Activated B cell treated with CpG ODN at 0.5 μM for 24 hours (primary cell): Measurements from ENCODE around the gene CDYL. TPM values are rescaled to one million over a fixed set of nuclear protein-coding genes. Genes with fewer than 3 reads are reported as not detected.
A peak's percentile ranks its signal among the peaks of the same experiment; 100 is the strongest.

Experiments used
- ATAC-seq: fragments of 200-7000 bp; cut with Tn5 transposase; one replicate; pipeline ENCODE4 v1.10.0; 2021; ENCODE audit warnings: low read depth, mild to moderate bottlenecking, moderate library complexity
- CTCF ChIA-PET: fragments of 350-600 bp; sonication (Branson Sonifier 250); formaldehyde crosslinking; loops from one replicate; lab custom pipeline; 2021; ENCODE audit warnings: antibody characterized with exemption; lab: Charles Lee
- POLR2A ChIA-PET: fragments of 350-600 bp; sonication (Branson Sonifier 250); formaldehyde crosslinking; loops from one replicate; lab custom pipeline; 2021; ENCODE audit warnings: antibody characterized with exemption; lab: Charles Lee
- DNase-seq: peaks from one replicate; pipeline ENCODE4 v3.0.0; 2022
- H3K27ac Mint-ChIP-seq: one replicate; pipeline ENCODE4 v1.8.0; 2020; ENCODE audit warnings: mixed read lengths
- H3K27me3 Mint-ChIP-seq: one replicate; pipeline ENCODE4 v1.8.0; 2021; ENCODE audit warnings: mixed read lengths
- H3K36me3 Mint-ChIP-seq: one replicate; pipeline ENCODE4 v1.8.0; 2021; ENCODE audit warnings: low read depth, mixed read lengths
- H3K4me1 Mint-ChIP-seq: one replicate; pipeline ENCODE4 v1.8.0; 2021; ENCODE audit warnings: mixed read lengths
- H3K4me3 Mint-ChIP-seq: one replicate; pipeline ENCODE4 v1.8.0; 2020; ENCODE audit warnings: mild to moderate bottlenecking, mixed read lengths
- H3K9me3 Mint-ChIP-seq: one replicate; pipeline ENCODE4 v1.8.0; 2020; ENCODE audit warnings: mixed read lengths
- intact Hi-C: fragments of 100-400 bp; cut with micrococcal nuclease; formaldehyde crosslinking; loops from one replicate; pipeline ENCODE4 v1.15.1; 2024
- total RNA-seq: library from RNA; stranded (reverse); gene quantifications from 2 replicates; pipeline ENCODE4 v1.2.3, GENCODE V29; 2022
- TF ChIP-seq, protein P1 (sequence below): fragments of 200-600 bp; IDR thresholded peaks from one replicate; pipeline ENCODE4 v1.8.0; 2022; ENCODE audit warnings: antibody characterized with exemption, mild to moderate bottlenecking

CDYL gene
- total RNA-seq, 1 donor from 2014 or later, result 47.5 TPM

DNA sequence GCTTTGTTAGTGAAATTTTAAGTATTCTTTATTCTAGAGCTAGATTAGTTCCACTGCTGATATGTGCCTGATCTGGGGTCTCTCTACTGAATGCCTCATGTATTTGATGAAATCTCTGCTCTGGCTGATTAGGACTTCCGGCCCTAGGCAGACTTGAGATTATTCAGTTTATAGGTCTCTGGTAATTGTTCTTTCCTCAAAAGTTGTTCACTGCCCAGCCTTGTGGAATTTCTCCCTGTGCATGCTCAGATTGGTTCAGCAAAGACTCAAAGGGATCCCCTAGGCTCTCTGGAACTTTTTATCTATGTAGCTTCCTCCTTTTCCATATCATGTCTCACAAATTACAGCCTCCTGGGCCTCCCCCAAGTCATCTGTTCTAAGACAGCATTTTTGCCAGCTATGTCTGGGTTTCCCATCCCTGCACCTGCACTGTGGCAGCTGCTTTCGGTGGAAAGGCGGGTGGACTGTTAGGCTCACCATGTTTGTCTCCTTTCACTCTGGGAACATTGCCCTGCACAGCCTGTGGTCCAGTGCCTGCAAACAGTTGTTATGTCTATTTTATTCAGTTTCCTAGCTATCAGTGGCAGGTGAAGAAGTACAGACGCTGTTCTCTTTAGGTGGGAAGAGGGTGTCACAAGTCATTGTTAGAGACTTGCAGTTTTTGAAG is 154.0 kb downstream of the CDYL start:
- ATAC-seq (no peak), DNase-seq (no peak)
- ChIA-PET POLR2A (no interaction called here), CTCF (no interaction called here)
- intact Hi-C loops, result loop anchor here (10.0 kb wide), 3 partner anchors 775 to 1185 kb away; no protein-coding TSS in a partner anchor
- Mint-ChIP-seq H3K4me3 (no peak overlapping the region), H3K4me1 (peaks cover 30% of the 10 kb centered on the region), H3K9me3 (no peaks in the 10 kb centered on the region), H3K27ac (no peak overlapping the region), H3K27me3 (no peaks in the 10 kb centered on the region), H3K36me3 (peaks cover 8% of the 10 kb centered on the region)
- TF ChIP-seq, protein P1, sequence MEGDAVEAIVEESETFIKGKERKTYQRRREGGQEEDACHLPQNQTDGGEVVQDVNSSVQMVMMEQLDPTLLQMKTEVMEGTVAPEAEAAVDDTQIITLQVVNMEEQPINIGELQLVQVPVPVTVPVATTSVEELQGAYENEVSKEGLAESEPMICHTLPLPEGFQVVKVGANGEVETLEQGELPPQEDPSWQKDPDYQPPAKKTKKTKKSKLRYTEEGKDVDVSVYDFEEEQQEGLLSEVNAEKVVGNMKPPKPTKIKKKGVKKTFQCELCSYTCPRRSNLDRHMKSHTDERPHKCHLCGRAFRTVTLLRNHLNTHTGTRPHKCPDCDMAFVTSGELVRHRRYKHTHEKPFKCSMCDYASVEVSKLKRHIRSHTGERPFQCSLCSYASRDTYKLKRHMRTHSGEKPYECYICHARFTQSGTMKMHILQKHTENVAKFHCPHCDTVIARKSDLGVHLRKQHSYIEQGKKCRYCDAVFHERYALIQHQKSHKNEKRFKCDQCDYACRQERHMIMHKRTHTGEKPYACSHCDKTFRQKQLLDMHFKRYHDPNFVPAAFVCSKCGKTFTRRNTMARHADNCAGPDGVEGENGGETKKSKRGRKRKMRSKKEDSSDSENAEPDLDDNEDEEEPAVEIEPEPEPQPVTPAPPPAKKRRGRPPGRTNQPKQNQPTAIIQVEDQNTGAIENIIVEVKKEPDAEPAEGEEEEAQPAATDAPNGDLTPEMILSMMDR, result no peak

DNA sequence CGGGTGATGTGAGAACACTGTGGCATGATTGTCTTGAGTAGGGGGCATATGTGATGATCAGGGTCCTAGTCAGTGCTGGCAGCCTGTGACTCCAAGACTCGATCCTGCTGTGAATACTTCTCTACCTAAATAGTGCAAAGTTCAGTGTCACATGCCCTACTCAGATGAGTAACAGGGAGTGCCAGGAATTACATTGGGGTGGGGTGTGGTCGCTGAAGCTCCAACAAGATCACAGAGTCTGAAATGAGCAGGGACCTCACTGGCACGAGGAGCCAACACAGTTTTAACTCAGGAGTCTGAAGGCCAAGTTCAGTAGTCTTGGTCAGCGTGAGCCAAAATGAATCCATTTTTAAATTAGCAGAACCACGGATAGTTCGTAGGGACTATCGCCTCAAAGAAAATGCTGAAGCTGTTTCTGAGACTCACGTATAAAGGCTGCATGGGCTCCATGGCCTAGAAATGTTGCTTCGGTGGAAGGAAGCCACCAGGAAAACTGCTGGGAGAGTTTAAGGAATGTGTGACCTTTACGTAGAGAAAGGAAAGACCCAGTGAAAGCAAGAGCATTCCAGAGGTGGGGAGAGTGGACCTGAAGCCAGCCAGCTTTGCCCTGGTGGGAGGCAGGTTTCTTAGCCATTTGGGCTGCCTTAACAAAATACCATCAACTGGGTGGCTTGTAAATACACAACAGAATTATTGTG is 155.5 kb downstream of the CDYL start:
- Mint-ChIP-seq H3K27me3 (no peaks in the 10 kb centered on the region), H3K9me3 (no peaks in the 10 kb centered on the region), H3K4me3 (no peak overlapping the region), H3K36me3 (peaks cover 20% of the 10 kb centered on the region), H3K27ac (no peak overlapping the region), H3K4me1 (peaks cover 39% of the 10 kb centered on the region)
- intact Hi-C loops, result loop anchor here (10.0 kb wide), 3 partner anchors 777 to 1187 kb away; no protein-coding TSS in a partner anchor
- ChIA-PET POLR2A (no interaction called here), CTCF (no interaction called here)
- DNase-seq (no peak), ATAC-seq (no peak)
- TF ChIP-seq, protein P1, result no peak

DNA sequence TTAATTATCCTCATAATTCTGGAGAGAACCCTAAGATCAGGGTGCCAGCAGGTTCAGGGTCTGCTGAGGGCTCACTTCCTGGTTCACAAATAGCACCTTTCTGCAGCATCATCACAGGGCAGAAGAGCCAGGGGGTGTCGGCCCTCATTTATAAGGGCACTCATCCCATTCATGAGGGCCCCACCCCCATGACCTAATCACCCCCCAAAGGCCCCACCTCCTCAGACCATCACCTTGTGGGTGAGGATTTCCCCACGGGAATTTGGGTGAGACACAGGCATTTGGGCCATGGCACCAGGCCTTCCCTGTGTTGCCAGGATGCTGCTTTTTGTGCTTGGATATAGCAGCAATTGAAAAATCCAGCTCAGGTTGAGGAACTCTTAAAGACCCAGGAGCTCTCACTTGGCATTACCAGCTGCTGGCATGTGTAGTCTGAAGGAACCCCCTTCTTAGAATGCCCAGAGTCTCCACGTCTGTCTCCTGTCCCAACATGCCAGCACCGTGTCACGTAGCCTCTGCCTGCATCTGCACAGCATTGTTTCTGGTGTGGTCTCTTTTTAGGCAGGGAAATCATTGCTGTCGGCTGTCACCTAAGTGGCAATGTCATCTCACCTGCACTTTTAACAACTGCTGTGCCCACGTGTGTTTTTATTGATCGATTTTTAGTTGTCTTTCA is 156.2 kb downstream of the CDYL start:
- H3K27ac Mint-ChIP-seq, result no peak overlapping the region
- no peaks in the 10 kb centered on the region for H3K9me3 Mint-ChIP-seq
- peaks cover 39% of the 10 kb centered on the region for H3K4me1 Mint-ChIP-seq
- no peaks in the 10 kb centered on the region for H3K27me3 Mint-ChIP-seq
- TF ChIP-seq, protein P1, result no peak
- ChIA-PET CTCF (no interaction called here), POLR2A (interaction anchor here (0.6 kb wide), 1 partner anchor 909 kb away, joined by 3 read pairs; no protein-coding TSS in a partner anchor)
- intact Hi-C loops, result loop anchor here (10.0 kb wide), 3 partner anchors 778 to 1188 kb away; no protein-coding TSS in a partner anchor
- ATAC-seq (no peak), DNase-seq (no peak)
- H3K4me3 Mint-ChIP-seq, result no peak overlapping the region
- peaks cover 24% of the 10 kb centered on the region for H3K36me3 Mint-ChIP-seq

DNA sequence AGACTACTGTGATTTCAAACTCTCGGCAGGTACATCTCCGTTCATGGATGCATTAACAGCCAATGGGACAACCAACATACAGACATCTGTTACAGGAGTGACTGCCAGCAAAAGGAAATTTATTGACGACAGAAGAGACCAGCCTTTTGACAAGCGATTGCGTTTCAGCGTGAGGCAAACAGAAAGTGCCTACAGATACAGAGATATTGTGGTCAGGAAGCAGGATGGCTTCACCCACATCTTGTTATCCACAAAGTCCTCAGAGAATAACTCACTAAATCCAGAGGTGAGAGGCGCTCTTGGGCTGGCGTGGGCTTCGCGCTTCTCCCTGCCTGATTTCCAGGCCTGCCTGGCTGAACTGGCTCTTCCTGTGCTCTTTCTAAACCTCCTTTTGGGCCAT is 159.3 kb downstream of the CDYL start:
- H3K4me3 Mint-ChIP-seq, result no peak overlapping the region
- no peaks in the 10 kb centered on the region for H3K27me3 Mint-ChIP-seq
- no peaks in the 10 kb centered on the region for H3K9me3 Mint-ChIP-seq
- intact Hi-C loops, result loop anchor here (5.0 to 10.0 kb wide), 4 partner anchors 158 to 1191 kb away; partner anchors contain the start of gene CDYL
- peaks cover 46% of the 10 kb centered on the region for H3K36me3 Mint-ChIP-seq
- DNase-seq, result no peak
- peak overlapping the region; percentile 54 for H3K27ac Mint-ChIP-seq
- TF ChIP-seq, protein P1, result no peak
- ChIA-PET CTCF (interaction anchor here (1.0 to 1.2 kb wide), 3 partner anchors 24 to 654 kb away, joined by 3 to 5 read pairs (median 3); no protein-coding TSS in a partner anchor), POLR2A (interaction anchor here (1.2 kb wide), 1 partner anchor 10 kb away, joined by 3 read pairs; no protein-coding TSS in a partner anchor)
- no peak for ATAC-seq
- peaks cover 26% of the 10 kb centered on the region for H3K4me1 Mint-ChIP-seq
